Astrocyte of the spinal cord (primary cell): ENCODE measurements around the gene EGFLAM.

Experiments
- DNase-seq: peaks from one replicate; pipeline ENCODE4 v3.0.0; 2011; ENCODE audit warnings: low read depth, low spot score
- H3K4me3 ChIP-seq: 2 replicates; pipeline ENCODE4 v1.5.1; 2011; ENCODE audit warnings: low read depth, mild to moderate bottlenecking, low read length, moderate library complexity
- CTCF ChIP-seq: IDR thresholded peaks from 2 replicates; pipeline ENCODE4 v1.5.1; 2012; ENCODE audit warnings: low read depth, mild to moderate bottlenecking, low read length, inconsistent platforms
- in situ Hi-C: cut with HindIII; loops from 2 replicates; pipeline ENCODE4 v1.10.0; 2017; ENCODE audit warnings: low sequenced_read_pairs

EGFLAM gene

GRCh38 chr5:38469707-38470267 is 211.4 kb downstream of the EGFLAM start:
- no peak for DNase-seq
- no peak overlapping the region for H3K4me3 ChIP-seq
- in situ Hi-C loops, result no loop called here
- no peak for TF ChIP-seq CTCF

- in situ Hi-C loops, result no loop called here
- DNase-seq, result no peak
- H3K4me3 ChIP-seq, result no peak overlapping the region
- no peak for TF ChIP-seq CTCF
Observed at GRCh38 chr5:38471709-38472108, 213.3 kb downstream of the EGFLAM start.

- no peak for TF ChIP-seq CTCF
- in situ Hi-C loops, result no loop called here
- no peak overlapping the region for H3K4me3 ChIP-seq
- DNase-seq, result no peak
Observed at GRCh38 chr5:38472541-38472940, 214.2 kb downstream of the EGFLAM start.

- in situ Hi-C loops, result no loop called here
- no peak for TF ChIP-seq CTCF
- no peak overlapping the region for H3K4me3 ChIP-seq
- DNase-seq, result no peak
Observed at GRCh38 chr5:38473008-38473407, 214.6 kb downstream of the EGFLAM start.

GRCh38 chr5:38478166-38478565 is 219.8 kb downstream of the EGFLAM start:
- no peak overlapping the region for H3K4me3 ChIP-seq
- TF ChIP-seq CTCF, result no peak
- in situ Hi-C loops, result no loop called here
- DNase-seq, result no peak

GRCh38 chr5:38478878-38479277 is 220.5 kb downstream of the EGFLAM start:
- no peak overlapping the region for H3K4me3 ChIP-seq
- no peak for DNase-seq
- no peak for TF ChIP-seq CTCF
- in situ Hi-C loops, result no loop called here
